Measurements from ENCODE around the gene OTOP3. TPM values are rescaled to one million over a fixed set of nuclear protein-coding genes. Genes with fewer than 3 reads are reported as not detected.
"Not testable (repeated sequence)": the region's sequence is repeated elsewhere in the genome, so short reads cannot be mapped to it uniquely, and the experiment has no call there.

OTOP3 gene
- total RNA-seq, 1 experiment from 2014 or later, result not detected

GRCh38 chr17:74960570-74961342 is 25.1 kb downstream of the OTOP3 start:
- peak; percentile 88 for DNase-seq (ENCODE audit: low read depth)

GRCh38 chr17:74961657-74962350 is 26.1 kb downstream of the OTOP3 start:
- DNase-seq (ENCODE audit: low read depth), result peak; percentile 80

- no peak for DNase-seq (ENCODE audit: low read depth)
Measured at GRCh38 chr17:74962622-74963394, 27.1 kb downstream of the OTOP3 start.

- no peak for DNase-seq (ENCODE audit: low read depth)
Measured at GRCh38 chr17:74963656-74964055, 28.0 kb downstream of the OTOP3 start.

- DNase-seq (ENCODE audit: low read depth), result no peak
Measured at GRCh38 chr17:74964246-74964761, 28.6 kb downstream of the OTOP3 start.

GRCh38 chr17:74964988-74965622 is 29.4 kb downstream of the OTOP3 start:
- no peak for DNase-seq (ENCODE audit: low read depth)

- DNase-seq (ENCODE audit: low read depth), result no peak
Measured at GRCh38 chr17:74968361-74968780, 32.7 kb downstream of the OTOP3 start.

GRCh38 chr17:74969501-74969900 is 33.8 kb downstream of the OTOP3 start:
- not testable (repeated sequence) for DNase-seq (ENCODE audit: low read depth)

GRCh38 chr17:74970395-74970794 is 34.7 kb downstream of the OTOP3 start:
- no peak for DNase-seq (ENCODE audit: low read depth)

- DNase-seq (ENCODE audit: low read depth), result no peak
Measured at GRCh38 chr17:74971069-74971841, 35.6 kb downstream of the OTOP3 start.

GRCh38 chr17:74971842-74972106 is 36.1 kb downstream of the OTOP3 start:
- DNase-seq (ENCODE audit: low read depth), result no peak

- DNase-seq (ENCODE audit: low read depth), result no peak
Measured at GRCh38 chr17:74972107-74972972, 36.6 kb downstream of the OTOP3 start, which contains the start of gene HID1. Gene HID1 (minus strand): TSS chr17:74972759. CDS start chr17:74972656, 103 bp downstream.

- DNase-seq (ENCODE audit: low read depth), result no peak
Measured at GRCh38 chr17:74972973-74973328, 37.3 kb downstream of the OTOP3 start.

GRCh38 chr17:74975943-74976342 is 40.2 kb downstream of the OTOP3 start:
- DNase-seq (ENCODE audit: low read depth), result no peak

GRCh38 chr17:74977802-74978201 is 42.1 kb downstream of the OTOP3 start:
- DNase-seq (ENCODE audit: low read depth), result no peak

GRCh38 chr17:74978240-74978639 is 42.5 kb downstream of the OTOP3 start:
- no peak for DNase-seq (ENCODE audit: low read depth)

- DNase-seq (ENCODE audit: low read depth), result no peak
Measured at GRCh38 chr17:74979408-74980146, 43.9 kb downstream of the OTOP3 start.

GRCh38 chr17:74981318-74981978 is 45.8 kb downstream of the OTOP3 start:
- DNase-seq (ENCODE audit: low read depth), result no peak

Measured in HT1080 (cell line).